H1 (cell line): ENCODE results near the gene KCNT1. TPM values are rescaled to one million over a fixed set of nuclear protein-coding genes. Genes with fewer than 3 reads are reported as not detected.

Source experiments
- CTCF ChIA-PET: fragments of 300-600 bp; sonication (Branson Sonifier 250); formaldehyde crosslinking; loops from one replicate; lab custom pipeline; 2021; ENCODE audit not compliant: partially characterized antibody; lab: Charles Lee
- POLR2A ChIA-PET: fragments of 300-600 bp; sonication (Branson Sonifier 250); formaldehyde crosslinking; loops from one replicate; lab custom pipeline; 2021; ENCODE audit warnings: inconsistent platforms; ENCODE audit not compliant: partially characterized antibody; lab: Charles Lee
- DNase-seq, 2 experiments: peaks; one replicate each; pipeline versions ENCODE4 v3.0.0 to v3.0.0-alpha.2; 2010 to 2022; ENCODE audit warnings: low spot score in 2 of 2, low read depth in 1 of 2, mixed read lengths in 1 of 2
- FAIRE-seq: peaks from 2 replicates; lab custom pipeline; 2011; peaks lifted over from hg19 to GRCh38; lab: Jason Lieb, UNC
- H2AFZ ChIP-seq: 2 replicates; pipeline ENCODE4 v1.8.1; 2012; ENCODE audit warnings: low read length, inconsistent platforms
- H2AK5ac ChIP-seq: 2 replicates; pipeline ENCODE4 v1.6.1; 2013; ENCODE audit warnings: low read depth, low read length
- H2BK120ac ChIP-seq: replicated peaks from 2 replicates; pipeline ENCODE3; 2013; ENCODE audit warnings: low read depth, low read length, inconsistent platforms
- H2BK12ac ChIP-seq: 2 replicates; pipeline ENCODE4 v1.6.1; 2013; ENCODE audit warnings: low read depth, low read length
- H2BK15ac ChIP-seq: 2 replicates; pipeline ENCODE4 v1.6.1; 2013; ENCODE audit warnings: low read length
- H2BK20ac ChIP-seq: 2 replicates; pipeline ENCODE4 v1.6.1; 2013; ENCODE audit warnings: low read length
- H2BK5ac ChIP-seq: 2 replicates; pipeline ENCODE4 v1.6.1; 2013; ENCODE audit warnings: low read depth, low read length
- H3K14ac ChIP-seq: 2 replicates; pipeline ENCODE4 v1.6.1; 2013; ENCODE audit warnings: inconsistent platforms; ENCODE audit not compliant: insufficient read length
- H3K18ac ChIP-seq: 2 replicates; pipeline ENCODE4 v1.6.1; 2013; ENCODE audit warnings: low read length; ENCODE audit errors: extremely low read depth
- H3K23ac ChIP-seq: 2 replicates; pipeline ENCODE4 v1.6.1; 2013; ENCODE audit warnings: inconsistent platforms; ENCODE audit not compliant: insufficient read length
- H3K23me2 ChIP-seq: 2 replicates; pipeline ENCODE4 v1.6.1; 2013; ENCODE audit warnings: low read depth, low read length
- H3K27ac ChIP-seq: 2 replicates; pipeline ENCODE4 v1.6.1; 2011; ENCODE audit warnings: low read depth, low read length, inconsistent platforms
- H3K27me3 ChIP-seq, 4 experiments: replicated peaks in 1 of 4; 1 replicate in 1 of 4; 2 replicates in 3 of 4; pipeline versions ENCODE4 v1.6.1 to v1.8.1; 2011 to 2013; ENCODE audit warnings: low read length in 3 of 4, mild to moderate bottlenecking in 3 of 4, inconsistent platforms in 2 of 4, mixed read lengths in 2 of 4, moderate library complexity in 1 of 4; ENCODE audit not compliant: control insufficient read depth in 3 of 4, insufficient read depth in 3 of 4; ENCODE audit errors: extremely low read depth in 1 of 4
- H3K36me3 ChIP-seq, 4 experiments: 2 replicates each; pipeline versions ENCODE4 v1.6.1 to v1.8.1; 2011 to 2013; ENCODE audit warnings: mild to moderate bottlenecking in 4 of 4, low read length in 3 of 4, moderate library complexity in 2 of 4, control low read depth in 1 of 4, inconsistent platforms in 1 of 4; ENCODE audit not compliant: insufficient read depth in 4 of 4, control insufficient read depth in 2 of 4
- H3K4ac ChIP-seq: replicated peaks from 2 replicates; pipeline ENCODE3; 2013; ENCODE audit warnings: low read length, low read depth, mixed read lengths, inconsistent platforms; ENCODE audit not compliant: insufficient read length
- H3K4me1 ChIP-seq, 4 experiments: replicated peaks in 1 of 4; 1 replicate in 1 of 4; 2 replicates in 3 of 4; pipeline versions ENCODE4 v1.6.1 to v1.8.1; 2011 to 2013; ENCODE audit warnings: low read length in 3 of 4, inconsistent platforms in 2 of 4, mixed read lengths in 1 of 4; ENCODE audit not compliant: insufficient read depth in 4 of 4, control insufficient read depth in 3 of 4
- H3K4me2 ChIP-seq, 2 experiments: 2 replicates each; pipeline versions ENCODE4 v1.6.1 to v1.8.1; 2011 to 2013; ENCODE audit warnings: low read depth in 2 of 2, low read length in 2 of 2, control low read depth in 1 of 2, inconsistent platforms in 1 of 2, mild to moderate bottlenecking in 1 of 2; ENCODE audit not compliant: insufficient read depth in 1 of 2
- H3K4me3 ChIP-seq, 4 experiments: fragments of 200-600, 300-600 bp in 1 of 4; sonication (generic), shearing (Covaris generic), sonication (Bioruptor Twin) in 1 of 4; 2 replicates each; pipeline versions ENCODE4 v1.5.1 to v1.8.1; 2011 to 2016; ENCODE audit warnings: low read length in 4 of 4, low read depth in 3 of 4, control low read depth in 2 of 4, inconsistent platforms in 2 of 4, mild to moderate bottlenecking in 2 of 4, mixed read lengths in 1 of 4, moderate library complexity in 1 of 4; ENCODE audit not compliant: insufficient read depth in 2 of 4; ENCODE audit errors: extremely low read depth in 1 of 4
- H3K56ac ChIP-seq: replicated peaks from 2 replicates; pipeline ENCODE3; 2013; ENCODE audit warnings: low read depth, mild to moderate bottlenecking, mixed read lengths, low read length, inconsistent platforms; ENCODE audit not compliant: insufficient read length
- H3K79me1 ChIP-seq: 2 replicates; pipeline ENCODE4 v1.6.1; 2013; ENCODE audit warnings: low read depth, low read length, control low read depth
- H3K79me2 ChIP-seq, 2 experiments: 2 replicates each; pipeline versions ENCODE4 v1.6.1 to v1.8.1; 2012 to 2013; ENCODE audit warnings: low read length in 2 of 2, mild to moderate bottlenecking in 2 of 2, inconsistent platforms in 1 of 2; ENCODE audit not compliant: insufficient read depth in 2 of 2, control insufficient read depth in 1 of 2
- H3K9ac ChIP-seq, 4 experiments: replicated peaks in 1 of 4; 1 replicate in 1 of 4; 2 replicates in 3 of 4; pipeline versions ENCODE4 v1.6.1 to v1.8.1; 2011 to 2013; ENCODE audit warnings: low read depth in 3 of 4, low read length in 3 of 4, control low read depth in 2 of 4, mild to moderate bottlenecking in 2 of 4, moderate library complexity in 2 of 4, inconsistent platforms in 1 of 4; ENCODE audit errors: extremely low read depth in 1 of 4
- H3K9me3 ChIP-seq, 2 experiments: 2 replicates each; pipeline versions ENCODE4 v1.6.1 to v1.8.1; 2012 to 2013; ENCODE audit warnings: mild to moderate bottlenecking in 2 of 2, moderate library complexity in 2 of 2, control low read depth in 1 of 2, inconsistent platforms in 1 of 2, low read depth in 1 of 2, low read length in 1 of 2, mixed read lengths in 1 of 2; ENCODE audit not compliant: insufficient read depth in 2 of 2
- H4K20me1 ChIP-seq, 2 experiments: replicated peaks in 1 of 2; 2 replicates each; pipeline versions ENCODE3 to v1.8.1; 2011 to 2013; ENCODE audit warnings: inconsistent platforms in 2 of 2, low read length in 2 of 2, mild to moderate bottlenecking in 1 of 2; ENCODE audit not compliant: insufficient read depth in 2 of 2, control insufficient read depth in 1 of 2
- H4K5ac ChIP-seq: 2 replicates; pipeline ENCODE4 v1.6.1; 2013; ENCODE audit warnings: low read length, low read depth, mixed read lengths, inconsistent platforms; ENCODE audit not compliant: insufficient read length
- H4K8ac ChIP-seq: 2 replicates; pipeline ENCODE4 v1.8.0; 2013; ENCODE audit warnings: mild to moderate bottlenecking, moderate library complexity, low read length, inconsistent platforms; ENCODE audit not compliant: insufficient read depth; ENCODE audit errors: extremely low read depth
- H4K91ac ChIP-seq: replicated peaks from 2 replicates; pipeline ENCODE3; 2013; ENCODE audit warnings: low read length, mixed read lengths, inconsistent platforms; ENCODE audit not compliant: insufficient read length
- BACH1 ChIP-seq: IDR thresholded peaks from 2 replicates; pipeline ENCODE4 v1.6.1; 2012; ENCODE audit warnings: low read length, improper control_type of control experiment
- BCL11A ChIP-seq, 2 experiments: IDR thresholded peaks; one replicate each; pipeline ENCODE4 v1.6.1; 2011; ENCODE audit warnings: low read depth in 2 of 2, low read length in 2 of 2, mild to moderate bottlenecking in 2 of 2
- CEBPB ChIP-seq: IDR thresholded peaks from 2 replicates; pipeline ENCODE4 v1.6.1; 2012; ENCODE audit warnings: low read depth, low read length
- HDAC6 ChIP-seq: IDR thresholded peaks from one replicate; pipeline ENCODE4 v1.7.1; 2012; ENCODE audit warnings: low read depth, mild to moderate bottlenecking, inconsistent platforms, low read length, moderate library complexity
- KDM1A ChIP-seq: fragments of 200-600, 300-600 bp; sonication (generic); IDR thresholded peaks from 2 replicates; pipeline ENCODE4 v1.7.1; 2016; ENCODE audit warnings: mild to moderate bottlenecking, low read length, borderline replicate concordance
- RFX5 ChIP-seq: IDR thresholded peaks from 2 replicates; pipeline ENCODE4 v1.6.1; 2011; ENCODE audit warnings: low read depth, low read length, improper control_type of control experiment, borderline replicate concordance
- RXRA ChIP-seq: IDR thresholded peaks from 2 replicates; pipeline ENCODE4 v1.6.1; 2011; ENCODE audit warnings: low read depth, mild to moderate bottlenecking, low read length, moderate library complexity; ENCODE audit not compliant: insufficient read depth
- SAP30 ChIP-seq: fragments of 300-600 bp; sonication (generic); IDR thresholded peaks from 2 replicates; pipeline ENCODE4 v1.7.1; 2012; ENCODE audit warnings: low read length, moderate library complexity, mild to moderate bottlenecking, inconsistent platforms; ENCODE audit not compliant: insufficient read depth, insufficient replicate concordance
- SIN3A ChIP-seq, 2 experiments: IDR thresholded peaks in 1 of 2; conservative IDR thresholded peaks in 1 of 2; 2 replicates each; pipeline ENCODE4 v1.6.1; 2011 to 2012; ENCODE audit warnings: low read length in 2 of 2, improper control_type of control experiment in 1 of 2, low read depth in 1 of 2, mild to moderate bottlenecking in 1 of 2
- SIX5 ChIP-seq: IDR thresholded peaks from 2 replicates; pipeline ENCODE4 v1.6.1; 2011; ENCODE audit warnings: mild to moderate bottlenecking, low read depth, low read length
- SP2 ChIP-seq: IDR thresholded peaks from 2 replicates; pipeline ENCODE4 v1.6.1; 2012; ENCODE audit warnings: mild to moderate bottlenecking, low read length, inconsistent platforms
- SRF ChIP-seq: IDR thresholded peaks from 2 replicates; pipeline ENCODE4 v1.6.1; 2011; ENCODE audit warnings: mild to moderate bottlenecking, low read depth, low read length, moderate library complexity
- ZNF274 ChIP-seq: IDR thresholded peaks from 2 replicates; pipeline ENCODE4 v1.7.0; 2012; ENCODE audit warnings: low read length, borderline replicate concordance; ENCODE audit errors: extremely low read depth
- WGBS, 2 experiments: shearing (Covaris generic) in 1 of 2; methylation state at CpG; one replicate each; pipeline versions ENCODE4 v1.1.6 to v1.1.7; 2013 to 2015; ENCODE audit warnings: low lambda C conversion rate in 2 of 2, mixed read lengths in 2 of 2, inconsistent platforms in 1 of 2, low coverage in 1 of 2, missing lambda C conversion rate in 1 of 2; ENCODE audit not compliant: insufficient replicate concordance in 2 of 2, insufficient coverage in 1 of 2, insufficient read length in 1 of 2; ENCODE audit errors: extremely low coverage in 1 of 2, missing lambda C conversion rate in 1 of 2; 5-methylcytosine and 5-hydroxymethylcytosine counted together
- polyA plus RNA-seq, 7 experiments: library from polyadenylated mRNA; depleted of rRNA in 3 of 7; stranded (reverse) in 5 of 7; unstranded in 2 of 7; fragments of >200 nt in 5 of 7; fragments of 200-250 nt in 2 of 7; gene quantifications; 1 replicate in 5 of 7; 2 replicates in 1 of 7; 4 replicates in 1 of 7; pipeline versions ENCODE4 v1.2.1 to v1.2.3, GENCODE V29; 2011 to 2013; ENCODE audit warnings: missing spikeins in 2 of 7, mixed read lengths in 2 of 7
- total RNA-seq: library from RNA; stranded (reverse); fragmentation: NEBNext Ultra II Directional; extraction: Animal tissue kit (Norgen Biotek cat#: 25700); gene quantifications from 2 replicates; pipeline ENCODE4 v1.2.1, GENCODE V29; 2021

Gene KCNT1
- total and polyA plus RNA-seq, 2 of the 8 experiments (the other 6 are each of a cell fraction or from before 2014, with no cell fraction given) = 0.13 to 0.20 TPM

DNA sequence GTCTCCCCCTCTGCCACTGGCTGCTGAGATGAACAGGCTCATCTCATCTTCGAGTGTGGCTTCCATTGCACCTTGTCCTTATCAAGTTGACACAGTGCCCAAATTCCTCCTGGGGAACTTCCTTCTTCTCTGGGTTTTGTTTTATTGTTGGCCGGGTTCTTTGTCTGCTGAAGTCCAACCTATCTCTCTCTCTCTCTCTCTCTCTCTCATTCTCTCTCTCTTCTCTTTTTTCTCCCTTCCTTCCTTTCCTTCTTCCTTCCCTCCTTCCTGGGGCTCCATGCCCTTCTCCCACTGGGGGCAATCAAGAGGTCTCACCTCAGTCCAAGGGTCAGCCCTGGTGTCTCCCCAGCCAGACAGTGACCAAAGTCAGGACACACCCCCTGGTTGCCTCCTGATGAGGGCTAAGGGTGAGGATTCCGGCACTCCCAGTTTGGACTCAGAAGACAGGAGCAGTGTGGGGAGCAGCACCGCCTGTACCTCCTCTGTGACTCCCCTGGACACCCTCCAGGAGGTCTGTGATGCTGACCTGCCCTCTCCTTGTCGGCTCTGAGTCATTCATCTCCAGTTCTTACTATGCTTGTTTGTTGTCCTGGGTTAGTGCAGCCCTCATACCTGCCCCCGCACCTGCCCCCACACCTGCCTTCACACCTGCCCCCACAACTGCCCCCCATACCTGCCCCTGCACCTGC lies 30.7 kb downstream of the KCNT1 start:
- Histone ChIP-seq H2BK12ac (no peak overlapping the region), H2AK5ac (no peak overlapping the region), H3K36me3 (no peaks in the 10 kb centered on the region), H2BK15ac (no peak overlapping the region), H3K27me3 (peaks cover 0 to 14% (median 10%) of the 10 kb centered on the region in 4 experiments; a peak in 5 of 7 replicates), H3K14ac (no peak overlapping the region), H3K23me2 (no peaks in the 10 kb centered on the region), H4K5ac (no peak overlapping the region), H2BK5ac (no peak overlapping the region), H3K4me3 (no peak overlapping the region), H3K27ac (no peak overlapping the region), H4K8ac (peak overlapping the region; percentile 42; the same call in 1 of the 2 replicates), H3K9ac (no peak overlapping the region), H2BK20ac (no peak overlapping the region), H3K4me2 (no peak overlapping the region), H2BK120ac (no peak overlapping the region), H3K79me2 (no peaks in the 10 kb centered on the region), H3K4me1 (peaks cover 0 to 17% (median 9%) of the 10 kb centered on the region in 4 experiments; a peak in 6 of 7 replicates), H3K79me1 (no peaks in the 10 kb centered on the region), H3K4ac (no peak overlapping the region), H4K20me1 (peaks cover 0 to 4% of the 10 kb centered on the region in 2 experiments), H3K18ac (no peak overlapping the region), H4K91ac (no peak overlapping the region), H3K23ac (no peak overlapping the region), H3K56ac (no peak overlapping the region), H2AFZ (no peak overlapping the region), H3K9me3 (peaks cover 4 to 7% of the 10 kb centered on the region in 2 experiments; a peak in 3 of 4 replicates)
- POLR2A ChIA-PET = no interaction called here
- FAIRE-seq = no peak
- CTCF ChIA-PET = interaction anchor here (1.2 kb wide), 1 partner anchor 18 kb away, joined by 3 read pairs; no protein-coding TSS in a partner anchor
- WGBS, 2 experiments = 78% methylated on average over 4 of the region's 6 CpGs; no CpG with 5 or more reads in 1 of the 2 experiments
- DNase-seq = no peak
- TF ChIP-seq HDAC6 (no peak), BCL11A (IDR thresholded peaks at IDR 0.05; ENCODE audit: low read depth in 2 of 2, low read length in 2 of 2) (no peak), SIN3A (conservative IDR thresholded peaks at IDR 0.05 in 1 of 2, IDR thresholded peaks at IDR 0.05 in 1 of 2; ENCODE audit: low read depth in 1 of 2, low read length in 2 of 2) (no peak), SRF (no peak), SP2 (no peak), RXRA (no peak), SIX5 (no peak), RFX5 (no peak), KDM1A (no peak), SAP30 (no peak), CEBPB (no peak), ZNF274 (no peak), BACH1 (no peak)
